HG03039 (cell line): Measurements from ENCODE around the gene OR52I1.
A peak's percentile ranks its signal among the peaks of the same experiment; 100 is the strongest.

Experiments used
- ATAC-seq: cut with Tn5 transposase; IDR thresholded peaks from one replicate; pipeline ENCODE4 v1.9.1; 2021; ENCODE audit warnings: mild to moderate bottlenecking, moderate library complexity; ENCODE audit not compliant: unreplicated experiment

Gene OR52I1

GRCh38 chr11:4593739-4594138 is at the start of gene OR52I1:
OR52I1 (plus strand) TSS chr11:4594039; CDS start chr11:4594039, 0 bp downstream.
- ATAC-seq = no peak

DNA sequence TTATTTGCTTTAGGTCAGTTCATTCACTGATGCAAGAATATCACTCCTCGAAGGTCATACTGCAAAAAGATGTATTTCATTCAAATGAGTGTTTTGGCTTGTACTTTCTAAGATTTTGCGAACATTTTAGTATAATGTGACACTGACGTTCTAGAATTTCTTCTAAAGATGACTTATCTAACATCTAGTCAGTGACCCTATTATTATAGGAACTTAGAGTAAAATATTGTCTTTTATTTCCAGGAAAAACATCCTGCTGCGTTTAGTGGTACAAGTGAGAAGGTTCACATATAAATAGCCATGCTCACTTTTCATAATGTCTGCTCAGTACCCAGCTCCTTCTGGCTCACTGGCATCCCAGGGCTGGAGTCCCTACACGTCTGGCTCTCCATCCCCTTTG is 48.9 kb upstream of the OR52I1 start, which contains the start of gene OR52M1:
Gene OR52M1, plus strand, starts transcription at position 301 of the 400 bp plus-strand sequence. Its CDS starts 0 bp downstream, at position 301.
- ATAC-seq = no peak

GRCh38 chr11:4546878-4547277 is 47.0 kb upstream of the OR52I1 start:
- ATAC-seq = no peak

DNA sequence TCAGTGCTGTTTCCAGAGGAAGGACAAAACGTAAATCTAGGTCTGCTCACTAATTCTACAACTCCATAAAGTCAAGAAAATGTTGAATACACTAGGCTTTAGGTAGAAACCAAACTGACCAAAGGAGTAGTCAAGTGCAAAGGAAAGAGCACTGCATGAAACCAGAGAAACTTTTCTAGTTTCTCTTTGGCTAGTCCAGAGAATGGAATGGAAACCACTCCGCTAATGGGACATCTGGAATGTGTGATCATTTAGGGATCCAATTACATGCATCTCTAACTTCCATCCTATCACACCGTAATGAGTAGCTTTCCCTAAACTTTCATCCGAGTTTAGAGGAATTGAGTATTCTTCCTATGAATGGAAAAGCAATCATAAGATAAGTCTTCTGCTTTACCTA is 46.4 kb upstream of the OR52I1 start:
- ATAC-seq = no peak

- no peak for ATAC-seq
Observed at GRCh38 chr11:4551346-4551979, 42.4 kb upstream of the OR52I1 start.

DNA sequence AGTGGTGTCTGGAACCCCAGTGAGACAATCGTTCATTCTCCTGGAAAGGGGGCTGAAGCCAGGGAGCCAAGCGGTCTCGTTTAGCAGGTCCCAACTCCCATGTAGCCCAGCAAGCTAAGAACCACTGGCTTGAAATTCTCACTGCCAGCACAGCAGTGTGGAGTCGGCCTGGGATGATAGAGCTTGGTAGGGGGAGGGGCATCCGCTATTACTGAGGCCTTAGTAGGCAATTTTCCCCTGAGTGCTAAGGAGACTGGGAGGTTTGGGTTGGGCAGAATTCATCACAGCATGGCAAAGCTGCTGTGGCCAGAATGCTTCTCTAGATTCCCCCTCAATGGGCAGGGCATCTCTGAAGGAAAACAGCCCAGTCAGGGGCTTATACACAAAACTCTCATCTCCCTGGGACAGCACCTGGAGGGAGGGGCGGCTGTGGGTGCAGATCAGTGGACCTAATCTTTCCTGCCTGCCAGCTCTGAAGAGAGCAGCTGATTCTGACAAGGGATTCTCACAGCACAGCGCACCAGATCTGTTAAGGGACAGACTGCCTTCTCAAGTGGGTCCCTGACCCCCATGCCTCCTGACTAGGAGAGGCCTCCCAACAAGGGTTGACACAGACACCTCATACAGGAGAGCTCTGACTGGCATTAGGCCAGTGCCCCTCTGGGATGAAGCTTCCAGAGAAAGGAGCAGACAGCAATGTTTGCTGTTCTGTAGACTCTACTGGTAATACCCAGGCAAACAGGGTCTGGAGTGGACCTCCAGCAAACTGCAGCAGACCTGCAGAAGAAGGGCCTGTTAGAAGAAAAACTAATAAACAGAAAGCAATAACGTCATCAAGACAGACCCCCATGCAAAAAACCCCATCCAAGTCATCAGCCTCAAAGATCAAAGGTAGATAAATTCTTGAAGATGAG is 34.1 kb upstream of the OR52I1 start:
- no peak for ATAC-seq

GRCh38 chr11:4560467-4560866 is 33.4 kb upstream of the OR52I1 start:
- no peak for ATAC-seq

DNA sequence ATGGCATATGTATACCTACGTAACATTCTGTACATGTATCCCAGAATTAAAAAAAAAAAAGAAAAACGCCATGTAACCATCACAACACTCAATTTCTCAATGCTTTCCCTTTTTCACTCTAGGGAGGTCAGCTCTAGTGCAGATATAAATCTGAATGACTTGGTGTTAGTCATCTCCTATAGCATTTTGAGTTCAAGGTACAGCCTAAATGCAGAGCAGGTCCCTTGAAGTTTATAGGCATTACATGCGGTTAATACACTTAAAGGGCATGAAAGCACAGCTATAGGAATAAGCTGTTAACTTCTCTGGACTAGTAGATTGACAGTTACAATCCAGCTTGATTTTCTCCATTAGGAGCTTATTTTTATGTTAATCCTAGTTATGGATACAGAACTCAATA is 28.5 kb upstream of the OR52I1 start:
- no peak for ATAC-seq

- no peak for ATAC-seq
Observed at GRCh38 chr11:4569075-4569474, 24.8 kb upstream of the OR52I1 start.

DNA sequence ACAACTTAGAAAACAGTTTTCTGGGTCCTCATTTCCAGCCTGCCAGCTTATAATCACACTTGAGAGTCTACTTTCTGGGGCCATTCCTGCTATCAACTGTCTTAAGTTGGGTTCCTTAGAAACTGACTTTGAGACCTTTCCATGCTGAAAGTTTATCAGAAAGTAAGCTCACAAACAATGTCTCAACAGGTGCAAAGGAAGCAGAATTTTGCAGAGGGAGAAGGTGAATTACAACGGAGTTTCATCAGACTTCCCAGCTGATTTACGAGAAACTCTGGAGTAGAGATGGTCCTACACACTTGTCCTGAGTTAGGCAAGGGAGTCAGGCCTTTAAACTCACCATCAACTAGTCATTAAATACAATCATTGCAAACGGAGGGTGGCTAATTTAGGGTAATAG is 17.0 kb upstream of the OR52I1 start:
- no peak for ATAC-seq

GRCh38 chr11:4577761-4578160 is 16.1 kb upstream of the OR52I1 start:
- no peak for ATAC-seq

- ATAC-seq = no peak
Observed at GRCh38 chr11:4578624-4579023, 15.2 kb upstream of the OR52I1 start.

DNA sequence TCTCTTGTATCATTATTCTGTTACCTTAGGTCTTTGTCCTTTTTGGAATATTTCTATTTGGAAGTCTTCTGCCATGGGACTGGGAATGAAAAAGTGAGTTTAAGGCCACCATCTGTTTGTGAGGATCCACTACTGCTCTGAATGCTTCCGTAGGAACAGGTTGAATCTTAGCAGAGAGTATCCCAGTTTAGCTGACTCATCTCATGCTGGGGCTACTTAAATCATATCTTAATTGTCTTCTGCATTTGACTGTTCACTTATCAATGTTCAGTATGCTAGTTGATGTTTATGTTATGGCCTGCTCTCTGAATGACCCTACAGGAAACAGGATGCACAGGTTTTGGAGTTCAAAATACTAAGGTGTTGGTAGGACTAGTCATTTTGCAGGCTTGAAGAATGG is 13.7 kb upstream of the OR52I1 start:
- ATAC-seq = no peak

GRCh38 chr11:4581443-4581842 is 12.4 kb upstream of the OR52I1 start, which contains the start of gene OR52I2:
OR52I2 (plus strand) TSS chr11:4581743.
- no peak for ATAC-seq

DNA sequence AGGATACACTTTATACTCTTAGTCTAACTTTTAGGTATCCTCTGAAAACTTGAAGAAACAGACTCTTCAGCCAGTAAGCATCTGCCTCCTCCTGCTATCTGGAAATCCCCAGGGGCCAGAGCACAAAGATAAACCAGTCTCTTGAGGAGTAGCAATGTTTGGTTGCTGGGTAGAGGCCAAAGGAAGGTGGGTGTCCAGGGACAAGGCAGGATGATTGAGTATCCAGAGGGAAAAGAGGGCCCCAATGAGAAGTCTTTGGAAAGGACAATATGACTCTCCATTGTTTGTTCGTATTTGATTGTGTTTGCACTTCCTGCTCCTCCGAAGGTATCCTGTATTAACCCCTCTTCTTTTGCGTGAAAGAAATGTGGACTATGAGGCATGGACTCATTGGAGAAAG is 4.8 kb upstream of the OR52I1 start:
- no peak for ATAC-seq

DNA sequence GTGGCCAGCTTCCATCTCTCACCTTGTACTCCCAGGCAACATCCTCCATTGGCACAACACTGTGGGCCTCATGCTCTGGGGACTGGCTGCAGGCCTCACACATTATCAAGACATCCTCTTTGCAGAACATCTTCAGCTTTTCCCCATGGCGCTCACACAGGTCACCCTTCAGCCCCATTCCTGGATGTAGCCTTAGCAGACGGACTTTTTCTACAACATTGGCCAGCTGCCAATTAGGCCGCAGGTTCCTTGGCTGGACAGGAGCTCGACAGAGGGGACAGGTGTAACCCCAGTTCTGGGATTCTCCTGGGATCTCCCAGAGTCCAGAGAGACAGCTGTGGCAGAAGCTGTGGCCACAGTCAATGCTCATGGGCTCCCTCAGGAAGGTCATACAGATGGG is 11.2 kb downstream of the OR52I1 start:
- no peak for ATAC-seq

DNA sequence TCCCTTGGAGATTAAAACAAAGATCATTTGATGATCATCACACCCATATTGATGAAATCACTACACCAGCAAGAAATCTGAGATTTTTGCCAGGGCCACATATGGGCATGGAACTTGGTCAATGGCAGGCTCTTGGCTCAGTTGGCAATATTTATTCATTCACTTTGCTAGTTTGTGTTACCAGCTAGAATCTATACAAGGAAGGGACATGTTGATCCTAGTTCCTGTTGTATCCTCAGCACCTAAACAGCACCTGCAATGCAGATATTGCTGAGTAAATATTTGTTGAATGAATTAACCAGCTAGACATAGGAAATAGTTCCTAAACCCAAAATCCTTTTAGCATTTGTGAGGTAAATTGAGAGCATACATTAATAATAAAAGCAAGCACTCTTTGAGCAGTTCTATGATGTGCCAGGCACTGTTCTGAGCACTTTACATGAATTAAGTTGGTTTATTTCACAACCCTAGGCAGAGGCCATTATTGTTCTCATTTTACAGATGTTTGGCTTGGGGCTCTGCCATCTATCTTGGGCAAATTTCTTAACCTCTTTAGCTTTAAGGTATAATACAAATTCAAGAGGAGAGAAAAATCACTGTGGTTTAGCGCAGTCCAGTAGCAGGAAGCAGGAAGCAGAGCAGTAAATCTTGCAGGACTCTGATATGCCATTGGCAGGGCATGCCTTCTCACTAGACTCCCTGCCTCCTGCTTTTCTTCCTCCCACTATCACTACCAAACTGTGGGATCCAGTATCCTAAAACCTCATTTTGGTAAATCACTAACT is 12.6 kb downstream of the OR52I1 start:
- no peak for ATAC-seq

DNA sequence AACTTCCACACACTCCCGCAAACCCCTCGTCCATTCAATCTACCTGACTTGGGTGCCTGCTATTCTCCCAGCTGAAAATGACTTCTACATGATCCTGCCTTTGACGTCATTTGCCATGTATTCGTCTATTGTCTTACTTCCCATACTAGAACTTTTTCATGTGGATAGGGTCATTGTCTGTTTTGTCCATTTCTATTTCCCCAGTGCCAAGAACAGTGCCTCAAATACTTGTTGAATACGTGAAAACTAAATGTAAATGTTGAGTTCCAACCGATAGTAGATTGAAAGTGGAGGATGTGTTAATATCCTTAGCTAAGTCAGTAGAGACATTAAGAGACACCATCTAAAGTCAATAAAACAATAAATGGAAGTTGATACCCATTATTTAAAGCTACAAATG is 13.3 kb downstream of the OR52I1 start:
- no peak for ATAC-seq

GRCh38 chr11:4607781-4608666 is 14.2 kb downstream of the OR52I1 start, which contains the start of gene TRIM68:
TRIM68 (minus strand) TSS chr11:4608231; CDS start chr11:4605504, 2,727 bp downstream.
- ATAC-seq = peak; percentile 100

GRCh38 chr11:4610258-4610935 is 16.6 kb downstream of the OR52I1 start:
- no peak for ATAC-seq
